ENCODE data around the gene CORO2B. TPM values are rescaled to one million over a fixed set of nuclear protein-coding genes. Genes with fewer than 3 reads are reported as not detected.
A peak's percentile ranks its signal among the peaks of the same experiment; 100 is the strongest.

Gene CORO2B
- polyA plus RNA-seq, 1 of the 3 experiments (the other 2 are of a cell fraction): 3.6 TPM

- WGBS (ENCODE audit: low lambda C conversion rate): 82% methylated on average over 9 of the region's 9 CpGs
- no peak overlapping the region for H3K4me2 ChIP-seq
- H3K36me3 ChIP-seq (replicated peaks in 1 of 2; ENCODE audit: control insufficient read depth in 1 of 2, insufficient read depth in 2 of 2, low read length in 1 of 2): no peaks in the 10 kb centered on the region
- no peak overlapping the region for H3K27ac ChIP-seq (ENCODE audit: low read depth in 2 of 2, low read length in 1 of 2)
- no peaks in the 10 kb centered on the region for H3F3A ChIP-seq (replicated peaks; ENCODE audit: insufficient read depth)
- H3K27me3 ChIP-seq (ENCODE audit: insufficient read depth): no peaks in the 10 kb centered on the region
- no peak for DNase-seq
- no peaks in the 10 kb centered on the region for H4K20me1 ChIP-seq (ENCODE audit: insufficient read depth)
- ChIA-PET POLR2A (no interaction called here), CTCF (interaction anchor here (1.0 to 2.2 kb wide), 3 partner anchors 29 to 70 kb away, joined by 3 to 9 read pairs (median 4); no protein-coding TSS in a partner anchor)
- H3K9me3 ChIP-seq: no peaks in the 10 kb centered on the region
- H3K4me1 ChIP-seq (ENCODE audit: control insufficient read depth in 1 of 2, insufficient read depth in 2 of 2, low read depth in 1 of 2, low read length in 1 of 2): peaks cover 0 to 31% of the 10 kb centered on the region in 2 experiments; a peak in 2 of 4 replicates
- no peak for TF ChIP-seq TAF1 (IDR thresholded peaks at IDR 0.05; ENCODE audit: borderline replicate concordance, low read depth, low read length)
- no peak for TF ChIP-seq JUND (IDR thresholded peaks at IDR 0.05)
- no peak for TF ChIP-seq FOXJ3 (CRISPR knock-in tag; IDR thresholded peaks at IDR 0.05)
- TF ChIP-seq EP300 (IDR thresholded peaks at IDR 0.05; ENCODE audit: borderline replicate concordance in 1 of 2, low read depth in 1 of 2, low read length in 1 of 2): no peak
- no peaks in the 10 kb centered on the region for H3K9me2 ChIP-seq
- no peak overlapping the region for H3K9ac ChIP-seq
- H3K79me2 ChIP-seq (ENCODE audit: insufficient read depth): no peaks in the 10 kb centered on the region
- no peak overlapping the region for H3K4me3 ChIP-seq (ENCODE audit: low read depth in 2 of 2, low read length in 1 of 2)
- no peak overlapping the region for H2AFZ ChIP-seq (ENCODE audit: low read depth)
Measured at GRCh38 chr15:68630211-68630555, 51.4 kb downstream of the CORO2B start.

GRCh38 chr15:68630836-68631235 lies 52.0 kb downstream of the CORO2B start:
- DNase-seq: no peak
- Histone ChIP-seq H2AFZ (ENCODE audit: low read depth) (no peak overlapping the region), H3K4me2 (no peak overlapping the region), H3K27ac (ENCODE audit: low read depth in 2 of 2, low read length in 1 of 2) (no peak overlapping the region), H3K27me3 (ENCODE audit: insufficient read depth) (no peaks in the 10 kb centered on the region), H3K9me2 (no peaks in the 10 kb centered on the region), H3K9me3 (no peaks in the 10 kb centered on the region), H3K4me3 (ENCODE audit: low read depth in 2 of 2, low read length in 1 of 2) (no peak overlapping the region), H3F3A (replicated peaks; ENCODE audit: insufficient read depth) (no peaks in the 10 kb centered on the region), H3K4me1 (ENCODE audit: control insufficient read depth in 1 of 2, insufficient read depth in 2 of 2, low read depth in 1 of 2, low read length in 1 of 2) (peaks cover 0 to 37% of the 10 kb centered on the region in 2 experiments; a peak in 2 of 4 replicates), H3K9ac (no peak overlapping the region), H3K36me3 (replicated peaks in 1 of 2; ENCODE audit: control insufficient read depth in 1 of 2, insufficient read depth in 2 of 2, low read length in 1 of 2) (no peaks in the 10 kb centered on the region), H4K20me1 (ENCODE audit: insufficient read depth) (no peaks in the 10 kb centered on the region), H3K79me2 (ENCODE audit: insufficient read depth) (no peaks in the 10 kb centered on the region)
- 80% methylated on average over 5 of the region's 8 CpGs for whole genome bisulfite sequencing (ENCODE audit: low lambda C conversion rate)
- ChIA-PET POLR2A (no interaction called here), CTCF (interaction anchor here (0.8 to 2.2 kb wide), 5 partner anchors 15 to 80 kb away, joined by 3 to 9 read pairs (median 5); no protein-coding TSS in a partner anchor)
- no peak for TF ChIP-seq NFIC (IDR thresholded peaks at IDR 0.05; ENCODE audit: borderline replicate concordance)
- TF ChIP-seq CTCF (IDR thresholded peaks at IDR 0.05): peak; percentile 24; the same call in 1 of the 2 replicates

- no peaks in the 10 kb centered on the region for H3F3A ChIP-seq (replicated peaks; ENCODE audit: insufficient read depth)
- H3K79me2 ChIP-seq (ENCODE audit: insufficient read depth): no peaks in the 10 kb centered on the region
- no peaks in the 10 kb centered on the region for H3K9me2 ChIP-seq
- no peaks in the 10 kb centered on the region for H3K27me3 ChIP-seq (ENCODE audit: insufficient read depth)
- H4K20me1 ChIP-seq (ENCODE audit: insufficient read depth): no peaks in the 10 kb centered on the region
- ChIA-PET CTCF (interaction anchor here (0.8 to 2.2 kb wide), 7 partner anchors 11 to 189 kb away, joined by 3 to 9 read pairs (median 4); partner anchors contain the start of gene ANP32A), POLR2A (no interaction called here)
- H2AFZ ChIP-seq (ENCODE audit: low read depth): no peak overlapping the region
- H3K27ac ChIP-seq (ENCODE audit: low read depth in 2 of 2, low read length in 1 of 2): no peak overlapping the region
- no peaks in the 10 kb centered on the region for H3K9me3 ChIP-seq
- H3K4me3 ChIP-seq (ENCODE audit: low read depth in 2 of 2, low read length in 1 of 2): no peak overlapping the region
- H3K36me3 ChIP-seq (replicated peaks in 1 of 2; ENCODE audit: control insufficient read depth in 1 of 2, insufficient read depth in 2 of 2, low read length in 1 of 2): no peaks in the 10 kb centered on the region
- WGBS (ENCODE audit: low lambda C conversion rate): 67% methylated on average over 4 of the region's 6 CpGs
- no peak overlapping the region for H3K9ac ChIP-seq
- H3K4me1 ChIP-seq (ENCODE audit: control insufficient read depth in 1 of 2, insufficient read depth in 2 of 2, low read depth in 1 of 2, low read length in 1 of 2): peaks cover 0 to 45% of the 10 kb centered on the region in 2 experiments; a peak in 2 of 4 replicates
- no peak overlapping the region for H3K4me2 ChIP-seq
- DNase-seq: no peak
- TF ChIP-seq SMC3 (IDR thresholded peaks at IDR 0.05; ENCODE audit: low read depth, low read length): no peak
- TF ChIP-seq MAX (IDR thresholded peaks at IDR 0.05; ENCODE audit: low read depth): no peak
- no peak for TF ChIP-seq NFIC (IDR thresholded peaks at IDR 0.05; ENCODE audit: borderline replicate concordance)
- TF ChIP-seq TEAD4 (IDR thresholded peaks at IDR 0.05; ENCODE audit: borderline replicate concordance, insufficient read depth): no peak
- no peak for TF ChIP-seq MXI1 (IDR thresholded peaks at IDR 0.05; ENCODE audit: low read depth, low read length)
- no peak for TF ChIP-seq ELF1 (IDR thresholded peaks at IDR 0.05)
- no peak for TF ChIP-seq MEF2A (IDR thresholded peaks at IDR 0.05; ENCODE audit: borderline replicate concordance, low read depth)
- TF ChIP-seq REST (IDR thresholded peaks at IDR 0.05; ENCODE audit: low read depth, low read length): no peak
- TF ChIP-seq TAF1 (IDR thresholded peaks at IDR 0.05; ENCODE audit: borderline replicate concordance, low read depth, low read length): no peak
- no peak for TF ChIP-seq TCF12 (IDR thresholded peaks at IDR 0.05)
- TF ChIP-seq IRF3 (IDR thresholded peaks at IDR 0.05; ENCODE audit: low read depth, low read length): no peak
Measured at GRCh38 chr15:68631601-68632051, 52.8 kb downstream of the CORO2B start.
